GM12891 (cell line): Measurements from ENCODE around the gene SDHD. TPM values are rescaled to one million over a fixed set of nuclear protein-coding genes. Genes with fewer than 3 reads are reported as not detected.
"Not testable (repeated sequence)": the region's sequence is repeated elsewhere in the genome, so short reads cannot be mapped to it uniquely, and the experiment has no call there.

Experiments
- DNase-seq: peaks from one replicate; pipeline ENCODE4 v3.0.0; 2011; ENCODE audit warnings: low spot score; ENCODE audit not compliant: insufficient read length
- FAIRE-seq: peaks from 2 replicates; lab custom pipeline; 2011; peaks lifted over from hg19 to GRCh38; lab: Jason Lieb, UNC
- PAX5 ChIP-seq: IDR thresholded peaks from 2 replicates; pipeline ENCODE4 v1.6.1; 2011; ENCODE audit warnings: low read length, moderate library complexity, mild to moderate bottlenecking; ENCODE audit not compliant: insufficient read depth, severe bottlenecking
- POLR2A ChIP-seq: IDR thresholded peaks from 2 replicates; pipeline ENCODE4 v1.6.1; 2011; ENCODE audit warnings: low read depth, low read length, control low read depth
- POLR2AphosphoS5 ChIP-seq: IDR thresholded peaks from 2 replicates; pipeline ENCODE4 v1.6.1; 2011; ENCODE audit warnings: low read depth, low read length, control low read depth
- POU2F2 ChIP-seq: IDR thresholded peaks from 2 replicates; pipeline ENCODE4 v1.6.1; 2011; ENCODE audit warnings: low read depth, mild to moderate bottlenecking, control low read depth, low read length, moderate library complexity
- SPI1 ChIP-seq: IDR thresholded peaks from 2 replicates; pipeline ENCODE4 v1.6.1; 2011; ENCODE audit warnings: low read depth, low read length, control low read depth
- TAF1 ChIP-seq: IDR thresholded peaks from 2 replicates; pipeline ENCODE4 v1.6.1; 2011; ENCODE audit warnings: low read depth, low read length, control low read depth
- polyA plus RNA-seq: library from polyadenylated mRNA; unstranded; fragments of >200 nt; gene quantifications from one replicate; pipeline ENCODE4 v1.2.1, GENCODE V29; 2012; ENCODE audit warnings: low read depth, missing spikeins, inconsistent platforms; ENCODE audit not compliant: missing spikeins

Gene SDHD
- 111 TPM for polyA plus RNA-seq

- FAIRE-seq (peak; percentile 99), DNase-seq (peak; percentile 79)
These were observed at the start of gene SDHD, which contains the start of gene TIMM8B for GRCh38 chr11:112086422-112087191. Gene SDHD, plus strand, starts transcription at chr11:112086873. Its CDS starts 35 bp downstream, at chr11:112086908. Gene TIMM8B, minus strand, starts transcription at chr11:112086756. Its CDS starts 33 bp downstream, at chr11:112086723.

GRCh38 chr11:112037527-112037926 is 49.1 kb upstream of the SDHD start:
- no peak for TF ChIP-seq POLR2AphosphoS5
- TF ChIP-seq POLR2A: no peak
- no peak for TF ChIP-seq TAF1
- TF ChIP-seq PAX5: no peak
- TF ChIP-seq SPI1: no peak
- no peak for TF ChIP-seq POU2F2
- no peak for DNase-seq
- FAIRE-seq: no peak

More at GRCh38 chr11:112086422-112087191, at the start of gene SDHD, which contains the start of gene TIMM8B:
- TF ChIP-seq SPI1 (peak; percentile 83), POLR2AphosphoS5 (peak; percentile 87), TAF1 (peak; percentile 89), PAX5 (peak; percentile 59), POLR2A (peak; percentile 88), POU2F2 (peak; percentile 41; the same call in 1 of the 2 replicates)

- FAIRE-seq (no peak), DNase-seq (no peak)
- TF ChIP-seq TAF1 (no peak), POU2F2 (no peak), PAX5 (no peak), POLR2A (no peak), SPI1 (no peak), POLR2AphosphoS5 (no peak)
These were observed 44.3 kb upstream of the SDHD start for GRCh38 chr11:112042161-112042960.

GRCh38 chr11:112042961-112043304 is 43.7 kb upstream of the SDHD start:
- DNase-seq (no peak), FAIRE-seq (no peak)
- no peak for TF ChIP-seq SPI1
- no peak for TF ChIP-seq POLR2A
- TF ChIP-seq POLR2AphosphoS5: no peak
- no peak for TF ChIP-seq TAF1
- no peak for TF ChIP-seq PAX5
- no peak for TF ChIP-seq POU2F2

- TF ChIP-seq POLR2AphosphoS5 (no peak), TAF1 (no peak), PAX5 (no peak), SPI1 (no peak), POLR2A (no peak), POU2F2 (no peak)
- DNase-seq (no peak), FAIRE-seq (no peak)
These were observed 41.7 kb upstream of the SDHD start for GRCh38 chr11:112044961-112045360.

- FAIRE-seq, DNase-seq: not testable (repeated sequence)
These were observed 40.0 kb upstream of the SDHD start for GRCh38 chr11:112046647-112047046.

GRCh38 chr11:112048256-112048655 is 38.4 kb upstream of the SDHD start:
- peak; percentile 78 for TF ChIP-seq SPI1
- not testable (repeated sequence) for FAIRE-seq, DNase-seq

- DNase-seq: no peak
- FAIRE-seq: peak; percentile 43
- no peak for TF ChIP-seq PAX5
- TF ChIP-seq POLR2AphosphoS5: no peak
- TF ChIP-seq SPI1: no peak
- TF ChIP-seq POU2F2: no peak
- no peak for TF ChIP-seq TAF1
- no peak for TF ChIP-seq POLR2A
These were observed 36.9 kb upstream of the SDHD start for GRCh38 chr11:112049777-112050176.

- peak; percentile 82 for FAIRE-seq
- TF ChIP-seq SPI1: peak; percentile 82
- no peak for TF ChIP-seq POLR2A
- no peak for DNase-seq
These were observed 36.0 kb upstream of the SDHD start for GRCh38 chr11:112050721-112051120.

- no peak for DNase-seq
- FAIRE-seq: peak; percentile 68
- no peak for TF ChIP-seq POLR2A
- no peak for TF ChIP-seq PAX5
- no peak for TF ChIP-seq POU2F2
- no peak for TF ChIP-seq SPI1
- no peak for TF ChIP-seq TAF1
- TF ChIP-seq POLR2AphosphoS5: no peak
These were observed 34.9 kb upstream of the SDHD start for GRCh38 chr11:112051768-112052167.
